K562 (cell line): ENCODE measurements around the gene TUBGCP6. TPM values are rescaled to one million over a fixed set of nuclear protein-coding genes. Genes with fewer than 3 reads are reported as not detected.

Experiments
- ETV5 ChIP-seq: sonication (generic); formaldehyde crosslinking; IDR thresholded peaks from 2 replicates; pipeline ENCODE4 v1.4.0; 2020; ENCODE audit warnings: low read depth, mild to moderate bottlenecking, missing genetic modification reagents
- GATAD2B ChIP-seq: fragments of 450-650 bp; IDR thresholded peaks from 2 replicates; pipeline ENCODE4 v1.6.1; 2017; ENCODE audit warnings: mild to moderate bottlenecking, borderline replicate concordance
- LARP7 ChIP-seq: fragments of 450-650 bp; IDR thresholded peaks from 2 replicates; pipeline ENCODE4 v1.6.1; 2016
- MGA ChIP-seq: fragments of 450-650 bp; IDR thresholded peaks from 2 replicates; pipeline ENCODE4 v1.6.1; 2016; ENCODE audit warnings: mild to moderate bottlenecking, moderate library complexity
- SMAD4 ChIP-seq: fragments of 250-450 bp; sonication (Bioruptor Pico); conservative IDR thresholded peaks from 2 replicates; pipeline ENCODE4 v1.8.0; 2021; ENCODE audit warnings: inconsistent platforms, mild to moderate bottlenecking, moderate library complexity
- ZEB2 ChIP-seq: fragments of 450-650 bp; IDR thresholded peaks from 2 replicates; pipeline ENCODE4 v1.6.1; 2016
- ZFX ChIP-seq: sonication (generic); formaldehyde crosslinking; IDR thresholded peaks from 2 replicates; pipeline ENCODE4 v1.8.0; 2022; ENCODE audit warnings: mild to moderate bottlenecking, missing genetic modification reagents, moderate library complexity
- ZNF274 ChIP-seq: IDR thresholded peaks from 2 replicates; pipeline ENCODE4 v1.6.1; 2011; ENCODE audit warnings: low read depth, mild to moderate bottlenecking, low read length, moderate library complexity, borderline replicate concordance
- polyA plus RNA-seq, 8 experiments: library from polyadenylated mRNA; depleted of rRNA in 4 of 8; stranded (reverse) in 5 of 8; unstranded in 3 of 8; fragments of >200 nt; fragmentation: Nextera tagmentation in 2 of 8; fragmentation: Illumina TruSeq in 1 of 8; extraction: Ambion mirVana in 2 of 8; extraction: Trizol in 1 of 8; gene quantifications; 2 replicates each; pipeline versions ENCODE4 v1.2.1 to v1.2.3, GENCODE V29; 2011 to 2014; ENCODE audit warnings: inconsistent platforms in 1 of 8, missing spikeins in 1 of 8
- total RNA-seq, 7 experiments: library from RNA; depleted of rRNA in 6 of 7; stranded (reverse); fragments of >200 nt in 6 of 7; fragmentation: Illumina TruSeq in 2 of 7; extraction: Trizol in 2 of 7; gene quantifications; 2 replicates each; pipeline versions ENCODE4 v1.2.1 to v1.2.3, GENCODE V29; 2011 to 2021; ENCODE audit warnings: low replicate concordance in 1 of 7

TUBGCP6 gene
- total and polyA plus RNA-seq, 9 of the 15 experiments (the other 6 are each of a cell fraction or from before 2014, with no cell fraction given) = 0.76 to 33.0 (median 10.1) TPM

- peak; percentile 74; the same call in 1 of the 2 replicates for TF ChIP-seq MGA
- 0 out of 2 replicates have a peak, but pooled peaks have one; percentile 31 for TF ChIP-seq SMAD4 (CRISPR knock-in tag)
- no peak for TF ChIP-seq LARP7
- TF ChIP-seq ZNF274 = no peak
- TF ChIP-seq GATAD2B = 0 out of 2 replicates have a peak, but pooled peaks have one; percentile 49
- 0 out of 2 replicates have a peak, but pooled peaks have one; percentile 34 for TF ChIP-seq ETV5
- TF ChIP-seq ZFX = peak; percentile 57; the same call in 1 of the 2 replicates
- TF ChIP-seq ZEB2 = no peak
These were observed 16.2 kb upstream of the TUBGCP6 start (continued) for GRCh38 chr22:50260801-50261614.
